Esophagus muscularis mucosa (tissue), 4 donors: ENCODE measurements around the gene NPEPL1. TPM values are rescaled to one million over a fixed set of nuclear protein-coding genes. Genes with fewer than 3 reads are reported as not detected.
A peak's percentile ranks its signal among the peaks of the same experiment; 100 is the strongest.

Source experiments
- DNase-seq: peaks from one replicate; pipeline ENCODE4 v3.0.0-alpha.2; 2017; ENCODE audit errors: extremely low spot score
- H3K27ac ChIP-seq, 4 donors: fragments of 200-600 bp; sonication (generic); replicated peaks in 1 of 4; 1 replicate in 3 of 4; 2 replicates in 1 of 4; pipeline ENCODE4 v1.5.1; 2016 to 2019; ENCODE audit warnings: mild to moderate bottlenecking in 1 of 4
- H3K27me3 ChIP-seq, 4 donors: fragments of 200-600 bp; sonication (generic); one replicate each; pipeline versions ENCODE4 v1.5.1 to v1.6.0; 2016 to 2019
- H3K36me3 ChIP-seq, 4 donors: fragments of 200-600 bp; sonication (generic); one replicate each; pipeline ENCODE4 v1.5.1; 2016 to 2019
- H3K4me1 ChIP-seq, 4 donors: fragments of 200-600 bp; sonication (generic); one replicate each; pipeline ENCODE4 v1.5.1; 2016 to 2019
- H3K4me3 ChIP-seq, 4 donors: fragments of 200-600 bp; sonication (generic); 1 replicate in 2 of 4; 2 replicates in 2 of 4; pipeline ENCODE4 v1.5.1; 2016 to 2019; ENCODE audit warnings: mild to moderate bottlenecking in 4 of 4, moderate library complexity in 1 of 4
- H3K9me3 ChIP-seq, 4 donors: fragments of 200-600 bp; sonication (generic); 1 replicate in 3 of 4; 2 replicates in 1 of 4; pipeline ENCODE4 v1.5.1; 2016 to 2019
- CTCF ChIP-seq, 3 experiments: fragments of 200-600 bp in 2 of 3; fragments of 450-650 bp in 1 of 3; sonication (generic) in 2 of 3; IDR thresholded peaks; one replicate each; pipeline ENCODE4 v1.5.1; 2017 to 2019; ENCODE audit warnings: antibody characterized with exemption in 3 of 3, mild to moderate bottlenecking in 2 of 3, moderate library complexity in 1 of 3
- EP300 ChIP-seq: sonication (generic); formaldehyde crosslinking; IDR thresholded peaks from one replicate; pipeline ENCODE4 v1.6.1; 2017; ENCODE audit warnings: antibody characterized with exemption
- POLR2A ChIP-seq: fragments of 450-650 bp; IDR thresholded peaks from one replicate; pipeline ENCODE4 v1.6.1; 2017; ENCODE audit warnings: antibody characterized with exemption, moderate library complexity, mild to moderate bottlenecking, low read depth
- POLR2AphosphoS5 ChIP-seq, 2 donors: sonication (generic); formaldehyde crosslinking; IDR thresholded peaks; one replicate each; pipeline ENCODE4 v1.6.1; 2017; ENCODE audit warnings: antibody characterized with exemption in 2 of 2
- WGBS: methylation state at CpG from one replicate; pipeline ENCODE4 v1.1.5; 2018; 5-methylcytosine and 5-hydroxymethylcytosine counted together
- intact Hi-C: fragments of 100-400 bp; cut with DNase I; formaldehyde crosslinking; loops from one replicate; pipeline ENCODE4 v1.15.1; 2023
- total RNA-seq, 4 donors: library from RNA; depleted of rRNA; stranded (reverse); fragments of >200 nt; gene quantifications; one replicate each; pipeline versions ENCODE4 v1.1.0 to v1.2.1, GENCODE V29; 2016

NPEPL1 gene
- total RNA-seq, 4 donors from 2014 or later: 29.0 to 59.0 (median 50.5) TPM

GRCh38 chr20:58657986-58658385 is 34.6 kb upstream of the NPEPL1 start:
- H3K4me3 ChIP-seq: peak overlapping the region in 1 of 4 donors; percentile 1
- no peaks in the 10 kb centered on the region for H3K27me3 ChIP-seq
- H3K36me3 ChIP-seq: peaks cover 0 to 17% (median 14%) of the 10 kb centered on the region in 4 donors
- intact Hi-C loops: no loop called here
- no peaks in the 10 kb centered on the region for H3K9me3 ChIP-seq
- DNase-seq: peak; percentile 37
- 45% methylated on average over 4 of the region's 4 CpGs for WGBS
- TF ChIP-seq CTCF (IDR thresholded peaks at IDR 0.05): no peak
- no peak for TF ChIP-seq POLR2AphosphoS5 (IDR thresholded peaks at IDR 0.05)
- TF ChIP-seq EP300: no peak
- no peak for TF ChIP-seq POLR2A
- peak overlapping the region in 1 of 4 donors; percentile 54 for H3K27ac ChIP-seq
- peaks cover 69 to 87% (median 83%) of the 10 kb centered on the region in 4 donors for H3K4me1 ChIP-seq

- H3K4me1 ChIP-seq: peaks cover 61 to 79% (median 75%) of the 10 kb centered on the region in 4 donors
- H3K27me3 ChIP-seq: no peaks in the 10 kb centered on the region
- peaks cover 0 to 24% (median 14%) of the 10 kb centered on the region in 4 donors for H3K36me3 ChIP-seq
- H3K4me3 ChIP-seq: no peak overlapping the region
- TF ChIP-seq EP300 (no peak), POLR2AphosphoS5 (IDR thresholded peaks at IDR 0.05) (no peak), CTCF (IDR thresholded peaks at IDR 0.05) (no peak), POLR2A (no peak)
- intact Hi-C loops: no loop called here
- DNase-seq: peak; percentile 12
- 69% methylated on average over 4 of the region's 4 CpGs for WGBS
- no peaks in the 10 kb centered on the region for H3K9me3 ChIP-seq
- H3K27ac ChIP-seq: peak overlapping the region in 1 of 4 donors; percentile 54
Observed at GRCh38 chr20:58658760-58659159, 33.8 kb upstream of the NPEPL1 start.

- H3K27me3 ChIP-seq: no peaks in the 10 kb centered on the region
- H3K27ac ChIP-seq: peak overlapping the region in 1 of 4 donors; percentile 9
- intact Hi-C loops: no loop called here
- TF ChIP-seq EP300 (no peak), CTCF (IDR thresholded peaks at IDR 0.05) (no peak), POLR2AphosphoS5 (IDR thresholded peaks at IDR 0.05) (no peak), POLR2A (no peak)
- 47% methylated on average over 3 of the region's 3 CpGs for WGBS
- no peak overlapping the region for H3K4me3 ChIP-seq
- H3K4me1 ChIP-seq: peaks cover 53 to 68% (median 64%) of the 10 kb centered on the region in 4 donors
- peak; percentile 45 for DNase-seq
- H3K9me3 ChIP-seq: no peaks in the 10 kb centered on the region
- H3K36me3 ChIP-seq: peaks cover 0 to 25% (median 14%) of the 10 kb centered on the region in 4 donors
Observed at GRCh38 chr20:58659841-58660240, 32.8 kb upstream of the NPEPL1 start.

GRCh38 chr20:58660855-58661597 is 31.6 kb upstream of the NPEPL1 start:
- WGBS: 70% methylated on average over 14 of the region's 14 CpGs
- H3K4me1 ChIP-seq: peaks cover 41 to 56% (median 53%) of the 10 kb centered on the region in 4 donors
- peak; percentile 83 for DNase-seq
- TF ChIP-seq POLR2AphosphoS5 (IDR thresholded peaks at IDR 0.05) (no peak), CTCF (IDR thresholded peaks at IDR 0.05) (no peak)
- peaks cover 0 to 25% (median 14%) of the 10 kb centered on the region in 4 donors for H3K36me3 ChIP-seq
- H3K9me3 ChIP-seq: no peaks in the 10 kb centered on the region
- H3K4me3 ChIP-seq: no peak overlapping the region
- H3K27me3 ChIP-seq: no peaks in the 10 kb centered on the region
- H3K27ac ChIP-seq: peak overlapping the region in 2 of 4 donors; percentile 7 to 21
- intact Hi-C loops: no loop called here
